Right cardiac atrium (tissue), 5 donors: ENCODE data around the gene SMIM45.

Source experiments
- ATAC-seq, 2 donors: fragments of 200-7000 bp; cut with Tn5 transposase; one replicate each; pipeline versions ENCODE4 v1.8.0 to v1.9.1; 2020; ENCODE audit warnings: moderate library complexity in 2 of 2, mild to moderate bottlenecking in 1 of 2
- DNase-seq, 3 donors: peaks; one replicate each; pipeline ENCODE4 v3.0.0-alpha.2; 2020
- H3K27ac ChIP-seq: one replicate; pipeline ENCODE4 v1.5.1; 2013; ENCODE audit warnings: mild to moderate bottlenecking, low read length, control low read depth, moderate library complexity
- H3K27me3 ChIP-seq: one replicate; pipeline ENCODE4 v1.6.1; 2013; ENCODE audit not compliant: control insufficient read depth, insufficient read depth
- H3K4me1 ChIP-seq: one replicate; pipeline ENCODE4 v1.6.1; 2013; ENCODE audit warnings: low read length; ENCODE audit not compliant: control insufficient read depth, insufficient read depth
- H3K4me3 ChIP-seq: one replicate; pipeline ENCODE4 v1.5.1; 2013; ENCODE audit warnings: low read length, control low read depth
- H3K9me3 ChIP-seq: one replicate; pipeline ENCODE4 v1.6.1; 2013; ENCODE audit warnings: low read length; ENCODE audit not compliant: control insufficient read depth
- WGBS: extraction: QIAGEN DNeasy Blood & Tissue Kit; methylation state at CpG from one replicate; pipeline ENCODE4 v1.1.7; 2013; 5-methylcytosine and 5-hydroxymethylcytosine counted together
- intact Hi-C, 4 donors: fragments of 100-400 bp; cut with DNase I; formaldehyde crosslinking; loops; one replicate each; pipeline versions ENCODE4 v1.11.0 to v1.14.0; 2022 to 2023
- donor health status: healthy with polysubstance abuse.
- donor health status: DM: no; HTN: yes; CAD: no.
- donor health status: DM: no; HTN: no; CAD: no.
- donor health status: DM: no; HTN: yes; CAD: no; lungs with severe emphysema.
- donor health status: DM: yes; HTN: yes; CAD: no.

SMIM45 gene

GRCh38 chr22:41951898-41952474, at the start of gene SMIM45:
Gene SMIM45 (plus strand): TSS chr22:41952150.
- intact Hi-C loops: no loop called here
- peak; percentile 16 to 19 for ATAC-seq

GRCh38 chr22:41902932-41903421, 49.0 kb upstream of the SMIM45 start:
- no peaks in the 10 kb centered on the region for H3K4me1 ChIP-seq
- peak overlapping the region; percentile 8 for H3K27ac ChIP-seq
- H3K9me3 ChIP-seq: no peaks in the 10 kb centered on the region
- WGBS: 70% methylated on average over 15 of the region's 15 CpGs
- no peak overlapping the region for H3K4me3 ChIP-seq
- ATAC-seq: peak; percentile 23 to 34
- peak; percentile 59 to 87 (median 86) for DNase-seq
- intact Hi-C loops: no loop called here
- H3K27me3 ChIP-seq: no peaks in the 10 kb centered on the region

More at GRCh38 chr22:41951898-41952474, at the start of gene SMIM45:
- H3K9me3 ChIP-seq: no peaks in the 10 kb centered on the region
- no peaks in the 10 kb centered on the region for H3K4me1 ChIP-seq
- WGBS: 39% methylated on average over 16 of the region's 16 CpGs
- no peak within 1 kb of the TSS for H3K4me3 ChIP-seq
- no peak within 1 kb of the TSS for H3K27ac ChIP-seq
- DNase-seq: no peak
- H3K27me3 ChIP-seq: no peaks in the 10 kb centered on the region

GRCh38 chr22:41904450-41905410, 47.2 kb upstream of the SMIM45 start:
- no peak overlapping the region for H3K27ac ChIP-seq
- no peaks in the 10 kb centered on the region for H3K4me1 ChIP-seq
- ATAC-seq: no peak
- intact Hi-C loops: no loop called here
- no peak overlapping the region for H3K4me3 ChIP-seq
- no peaks in the 10 kb centered on the region for H3K27me3 ChIP-seq
- DNase-seq: peak in 1 of 3 donors; percentile 40
- 91% methylated on average over 24 of the region's 24 CpGs for WGBS
- H3K9me3 ChIP-seq: no peaks in the 10 kb centered on the region

GRCh38 chr22:41905411-41906202, 46.3 kb upstream of the SMIM45 start:
- no peak overlapping the region for H3K27ac ChIP-seq
- no peaks in the 10 kb centered on the region for H3K27me3 ChIP-seq
- ATAC-seq (no peak), DNase-seq (peak in 1 of 3 donors; percentile 37)
- H3K9me3 ChIP-seq: no peaks in the 10 kb centered on the region
- intact Hi-C loops: no loop called here
- H3K4me1 ChIP-seq: no peaks in the 10 kb centered on the region
- WGBS: 87% methylated on average over 23 of the region's 23 CpGs
- H3K4me3 ChIP-seq: no peak overlapping the region

- Histone ChIP-seq H3K27me3 (no peaks in the 10 kb centered on the region), H3K4me1 (no peaks in the 10 kb centered on the region), H3K9me3 (no peaks in the 10 kb centered on the region), H3K27ac (no peak overlapping the region), H3K4me3 (no peak overlapping the region)
- WGBS: 93% methylated on average over 5 of the region's 5 CpGs
- DNase-seq (peak in 1 of 3 donors; percentile 26), ATAC-seq (no peak)
- intact Hi-C loops: no loop called here
Observed at GRCh38 chr22:41906822-41907221, 45.1 kb upstream of the SMIM45 start.

- peak in 1 of 3 donors; percentile 33 for DNase-seq
- no peak overlapping the region for H3K27ac ChIP-seq
- no peaks in the 10 kb centered on the region for H3K9me3 ChIP-seq
- H3K27me3 ChIP-seq: no peaks in the 10 kb centered on the region
- H3K4me3 ChIP-seq: no peak overlapping the region
- ATAC-seq: no peak
- 80% methylated on average over 10 of the region's 10 CpGs for WGBS
- intact Hi-C loops: no loop called here
- H3K4me1 ChIP-seq: no peaks in the 10 kb centered on the region
Observed at GRCh38 chr22:41907436-41908401, 44.2 kb upstream of the SMIM45 start.

- 58% methylated on average over 14 of the region's 14 CpGs for WGBS
- H3K9me3 ChIP-seq: no peaks in the 10 kb centered on the region
- no peak overlapping the region for H3K27ac ChIP-seq
- ATAC-seq (no peak), DNase-seq (peak in 1 of 3 donors; percentile 67)
- intact Hi-C loops: no loop called here
- no peaks in the 10 kb centered on the region for H3K27me3 ChIP-seq
- H3K4me3 ChIP-seq: no peak overlapping the region
- no peaks in the 10 kb centered on the region for H3K4me1 ChIP-seq
Observed at GRCh38 chr22:41908411-41909309, 43.3 kb upstream of the SMIM45 start.

GRCh38 chr22:41909310-41910049, 42.5 kb upstream of the SMIM45 start:
- Histone ChIP-seq H3K27ac (no peak overlapping the region), H3K4me3 (peak overlapping the region; percentile 30), H3K4me1 (no peaks in the 10 kb centered on the region), H3K9me3 (no peaks in the 10 kb centered on the region), H3K27me3 (no peaks in the 10 kb centered on the region)
- DNase-seq (peak in 1 of 3 donors; percentile 56), ATAC-seq (peak in 1 of 2 donors; percentile 2)
- intact Hi-C loops: no loop called here
- 27% methylated on average over 55 of the region's 55 CpGs for WGBS
